Caco-2 (cell line): ENCODE results near the gene DHRS7. TPM values are rescaled to one million over a fixed set of nuclear protein-coding genes. Genes with fewer than 3 reads are reported as not detected.

Experiments used
- BruUV-seq: library from RNA; stranded (reverse); fragments of 400-500 nt; replicated peaks from 2 replicates; lab custom pipeline; 2021; lab: Mats Ljungman, UMichigan
- CTCF ChIA-PET: fragments of 300-600 bp; sonication (Branson Sonifier 250); formaldehyde crosslinking; loops from one replicate; lab custom pipeline; 2022; ENCODE audit warnings: antibody characterized with exemption; lab: Charles Lee
- POLR2A ChIA-PET: fragments of 300-600 bp; sonication (Branson Sonifier 250); formaldehyde crosslinking; loops from one replicate; lab custom pipeline; 2022; ENCODE audit warnings: antibody characterized with exemption; lab: Charles Lee
- DNase-seq, 2 experiments: peaks; one replicate each; pipeline versions ENCODE4 v3.0.0 to v3.0.0-alpha.2; 2020 to 2022
- H3K27me3 ChIP-seq: replicated peaks from 2 replicates; pipeline ENCODE4 v1.6.0; 2011; ENCODE audit warnings: low read length; ENCODE audit not compliant: control insufficient read depth, insufficient read depth
- H3K36me3 ChIP-seq: 2 replicates; pipeline ENCODE4 v1.5.1; 2011; ENCODE audit warnings: low read length; ENCODE audit not compliant: control insufficient read depth, insufficient read depth
- H3K4me1 ChIP-seq: fragments of 250-450 bp; sonication (Bioruptor Pico); 2 replicates; pipeline ENCODE4 v1.5.1; 2020; ENCODE audit warnings: mild to moderate bottlenecking
- H3K4me3 ChIP-seq: 2 replicates; pipeline ENCODE4 v1.5.1; 2011; ENCODE audit warnings: low read depth, mild to moderate bottlenecking, control low read depth, low read length
- H3K9me3 ChIP-seq: fragments of 250-450 bp; sonication (Bioruptor Pico); 2 replicates; pipeline ENCODE4 v1.5.1; 2020; ENCODE audit warnings: mild to moderate bottlenecking, moderate library complexity
- H3K27ac Mint-ChIP-seq: one replicate; pipeline ENCODE4 v1.8.0; 2022; ENCODE audit warnings: mixed read lengths; ENCODE audit not compliant: unreplicated experiment
- H3K27me3 Mint-ChIP-seq: one replicate; pipeline ENCODE4 v1.8.0; 2022; ENCODE audit warnings: mixed read lengths; ENCODE audit not compliant: insufficient read depth, unreplicated experiment
- H3K36me3 Mint-ChIP-seq: one replicate; pipeline ENCODE4 v1.8.0; 2022; ENCODE audit warnings: mild to moderate bottlenecking, mixed read lengths; ENCODE audit not compliant: insufficient read depth, unreplicated experiment
- H3K4me1 Mint-ChIP-seq: one replicate; pipeline ENCODE4 v1.8.0; 2022; ENCODE audit warnings: low read depth, mixed read lengths; ENCODE audit not compliant: unreplicated experiment
- H3K4me3 Mint-ChIP-seq: one replicate; pipeline ENCODE4 v1.8.0; 2022; ENCODE audit warnings: mild to moderate bottlenecking, moderate library complexity, mixed read lengths; ENCODE audit not compliant: unreplicated experiment
- H3K9me3 Mint-ChIP-seq: one replicate; pipeline ENCODE4 v1.8.0; 2022; ENCODE audit warnings: mixed read lengths; ENCODE audit not compliant: unreplicated experiment
- intact Hi-C: fragments of 100-400 bp; cut with micrococcal nuclease; formaldehyde crosslinking; loops from one replicate; pipeline ENCODE4 v1.10.0; 2022; ENCODE audit not compliant: unreplicated experiment
- total RNA-seq: library from RNA; stranded (reverse); gene quantifications from 2 replicates; pipeline ENCODE4 v1.2.3, GENCODE V29; 2022
- TF ChIP-seq, protein P1 (sequence below), 2 experiments: fragments of 200-600 bp in 1 of 2; IDR thresholded peaks; 1 replicate in 1 of 2; 2 replicates in 1 of 2; pipeline versions ENCODE4 v1.5.1 to v1.8.0; 2011 to 2022; ENCODE audit warnings: antibody characterized with exemption in 1 of 2, control low read depth in 1 of 2, inconsistent platforms in 1 of 2, low read depth in 1 of 2, low read length in 1 of 2, mild to moderate bottlenecking in 1 of 2, moderate library complexity in 1 of 2; ENCODE audit not compliant: insufficient read depth in 1 of 2, severe bottlenecking in 1 of 2, unreplicated experiment in 1 of 2

The DHRS7 gene
- total RNA-seq, 1 experiment from 2014 or later, result 61.6 TPM

DNA sequence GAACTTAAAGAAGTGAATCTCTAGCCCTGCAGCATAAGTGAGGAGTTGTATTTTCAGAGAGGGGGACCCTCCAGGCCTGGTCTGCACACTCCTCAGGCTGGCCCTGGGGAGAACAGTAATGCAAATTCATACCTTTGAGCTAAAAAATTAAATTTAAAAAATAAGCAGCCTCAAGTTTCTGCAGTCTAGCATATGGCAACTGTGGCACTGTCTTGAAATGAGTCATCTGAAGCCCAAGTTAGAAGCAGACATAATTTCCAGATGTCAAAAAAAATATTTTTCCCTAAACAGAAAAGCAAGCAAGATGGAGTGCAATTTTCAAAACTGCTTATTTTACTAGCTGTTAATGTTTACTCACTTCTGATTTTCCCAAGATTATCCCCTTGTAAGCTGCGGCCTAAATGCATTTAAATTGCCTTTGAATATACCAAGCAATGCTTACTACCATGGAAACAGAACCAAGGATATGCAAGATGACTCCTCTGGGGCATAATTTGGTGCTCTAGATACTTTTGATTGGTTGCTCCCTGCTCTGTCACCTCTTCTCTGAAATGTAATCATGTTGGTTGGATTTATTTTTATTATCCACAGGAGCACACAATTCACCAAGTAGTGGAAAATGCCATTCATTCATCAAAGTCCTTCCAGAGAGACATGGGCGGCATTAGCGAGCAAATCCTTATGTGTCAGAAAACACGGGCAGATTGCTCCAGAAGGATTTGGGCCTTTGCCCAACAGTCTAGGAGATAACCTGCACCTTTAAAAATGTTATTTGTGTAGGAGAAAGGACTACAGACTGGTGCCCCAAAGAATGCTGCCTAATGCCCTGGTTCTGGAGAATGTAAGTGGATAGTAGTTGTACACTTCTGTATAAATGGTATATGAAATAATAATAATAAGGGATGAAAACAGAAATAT is 25.0 kb upstream of the DHRS7 start:
- no peak overlapping the region for H3K27ac Mint-ChIP-seq

DNA sequence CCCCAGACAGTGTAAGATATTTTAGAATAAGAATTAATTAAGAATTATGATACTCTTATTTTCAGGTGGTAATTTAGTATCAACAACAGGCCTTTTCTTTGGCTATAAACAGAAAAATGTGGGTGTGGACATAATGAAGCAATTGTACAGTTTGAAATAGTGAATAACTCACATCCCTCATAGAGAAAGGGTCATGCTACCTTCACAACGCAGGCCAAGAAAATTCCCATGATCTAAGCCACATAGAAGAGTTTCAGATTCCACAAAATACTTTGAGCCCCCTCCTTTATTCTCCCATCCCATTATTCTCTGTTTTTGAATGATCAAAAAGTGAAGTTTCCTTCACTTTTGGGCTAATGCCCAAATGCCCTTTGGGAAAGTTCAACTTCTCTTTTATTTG is 23.5 kb upstream of the DHRS7 start:
- Histone ChIP-seq H3K9me3 (no peaks in the 10 kb centered on the region), H3K4me3 (no peak overlapping the region), H3K27me3 (no peaks in the 10 kb centered on the region), H3K4me1 (no peaks in the 10 kb centered on the region), H3K36me3 (no peaks in the 10 kb centered on the region)
- no peak for DNase-seq
- H3K9me3 Mint-ChIP-seq, result no peaks in the 10 kb centered on the region
- no TSS peak for BruUV-seq
- no peaks in the 10 kb centered on the region for H3K4me1 Mint-ChIP-seq
- H3K36me3 Mint-ChIP-seq, result no peaks in the 10 kb centered on the region
- peaks cover 2% of the 10 kb centered on the region for H3K27me3 Mint-ChIP-seq
- ChIA-PET CTCF (interaction anchor here (0.6 kb wide), 1 partner anchor 78 kb away, joined by 3 read pairs; no protein-coding TSS in a partner anchor), POLR2A (no interaction called here)
- TF ChIP-seq, protein P1, sequence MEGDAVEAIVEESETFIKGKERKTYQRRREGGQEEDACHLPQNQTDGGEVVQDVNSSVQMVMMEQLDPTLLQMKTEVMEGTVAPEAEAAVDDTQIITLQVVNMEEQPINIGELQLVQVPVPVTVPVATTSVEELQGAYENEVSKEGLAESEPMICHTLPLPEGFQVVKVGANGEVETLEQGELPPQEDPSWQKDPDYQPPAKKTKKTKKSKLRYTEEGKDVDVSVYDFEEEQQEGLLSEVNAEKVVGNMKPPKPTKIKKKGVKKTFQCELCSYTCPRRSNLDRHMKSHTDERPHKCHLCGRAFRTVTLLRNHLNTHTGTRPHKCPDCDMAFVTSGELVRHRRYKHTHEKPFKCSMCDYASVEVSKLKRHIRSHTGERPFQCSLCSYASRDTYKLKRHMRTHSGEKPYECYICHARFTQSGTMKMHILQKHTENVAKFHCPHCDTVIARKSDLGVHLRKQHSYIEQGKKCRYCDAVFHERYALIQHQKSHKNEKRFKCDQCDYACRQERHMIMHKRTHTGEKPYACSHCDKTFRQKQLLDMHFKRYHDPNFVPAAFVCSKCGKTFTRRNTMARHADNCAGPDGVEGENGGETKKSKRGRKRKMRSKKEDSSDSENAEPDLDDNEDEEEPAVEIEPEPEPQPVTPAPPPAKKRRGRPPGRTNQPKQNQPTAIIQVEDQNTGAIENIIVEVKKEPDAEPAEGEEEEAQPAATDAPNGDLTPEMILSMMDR (IDR thresholded peaks at IDR 0.05; ENCODE audit: insufficient read depth in 1 of 2, low read depth in 1 of 2, low read length in 1 of 2, severe bottlenecking in 1 of 2, unreplicated experiment in 1 of 2), result no peak
- no peak overlapping the region for H3K27ac Mint-ChIP-seq
- H3K4me3 Mint-ChIP-seq, result no peak overlapping the region
- intact Hi-C loops, result loop anchor here (1.0 to 10.0 kb wide), 6 partner anchors 139 to 684 kb away; partner anchors contain the start of gene CCDC175

More for the DNA sequence above, 25.0 kb upstream of the DHRS7 start:
- Mint-ChIP-seq H3K4me3 (no peak overlapping the region), H3K9me3 (no peaks in the 10 kb centered on the region), H3K27me3 (peaks cover 2% of the 10 kb centered on the region), H3K36me3 (no peaks in the 10 kb centered on the region), H3K4me1 (no peaks in the 10 kb centered on the region)
- BruUV-seq, result no TSS peak
- no peak overlapping the region for H3K4me3 ChIP-seq
- H3K36me3 ChIP-seq, result no peaks in the 10 kb centered on the region
- POLR2A ChIA-PET, result no interaction called here
- no peaks in the 10 kb centered on the region for H3K27me3 ChIP-seq
- TF ChIP-seq, protein P1 (IDR thresholded peaks at IDR 0.05; ENCODE audit: insufficient read depth in 1 of 2, low read depth in 1 of 2, low read length in 1 of 2, severe bottlenecking in 1 of 2, unreplicated experiment in 1 of 2), result no peak
- intact Hi-C loops, result loop anchor here (5.0 to 10.0 kb wide), 5 partner anchors 137 to 685 kb away; partner anchors contain the start of gene CCDC175
- no peak for DNase-seq
- CTCF ChIA-PET, result no interaction called here
- no peaks in the 10 kb centered on the region for H3K9me3 ChIP-seq
- no peaks in the 10 kb centered on the region for H3K4me1 ChIP-seq

DNA sequence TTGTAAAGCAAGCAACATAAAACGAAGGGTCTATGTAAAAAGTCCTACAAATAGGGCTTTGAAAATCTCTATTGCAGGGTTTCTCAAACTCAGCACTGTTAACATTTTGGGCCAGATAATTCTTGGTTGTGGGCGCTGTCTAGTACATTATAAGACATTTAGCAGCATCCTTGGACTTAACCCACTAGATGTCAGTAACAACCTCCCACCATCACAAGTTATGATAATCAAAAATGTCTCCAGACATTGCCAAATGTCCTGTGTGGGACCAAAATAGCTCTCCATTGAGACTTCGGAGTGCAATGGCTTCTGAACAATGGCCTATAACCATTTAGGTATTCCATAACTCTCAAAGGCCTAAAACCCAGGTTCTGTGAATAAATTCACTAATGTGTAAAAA is 22.9 kb upstream of the DHRS7 start:
- no peaks in the 10 kb centered on the region for H3K36me3 Mint-ChIP-seq
- H3K9me3 Mint-ChIP-seq, result no peaks in the 10 kb centered on the region
- TF ChIP-seq, protein P1 (IDR thresholded peaks at IDR 0.05; ENCODE audit: insufficient read depth in 1 of 2, low read depth in 1 of 2, low read length in 1 of 2, severe bottlenecking in 1 of 2, unreplicated experiment in 1 of 2), result no peak
- intact Hi-C loops, result loop anchor here (1.0 to 10.0 kb wide), 6 partner anchors 139 to 683 kb away; partner anchors contain the start of gene CCDC175
- ChIA-PET CTCF (interaction anchor here (0.6 kb wide), 1 partner anchor 78 kb away, joined by 3 read pairs; no protein-coding TSS in a partner anchor), POLR2A (no interaction called here)
- no peak overlapping the region for H3K4me3 Mint-ChIP-seq
- no TSS peak for BruUV-seq
- H3K27me3 ChIP-seq, result no peaks in the 10 kb centered on the region
- peaks cover 2% of the 10 kb centered on the region for H3K27me3 Mint-ChIP-seq
- H3K4me1 Mint-ChIP-seq, result no peaks in the 10 kb centered on the region
- H3K9me3 ChIP-seq, result no peaks in the 10 kb centered on the region
- no peak for DNase-seq
- no peaks in the 10 kb centered on the region for H3K4me1 ChIP-seq
- no peaks in the 10 kb centered on the region for H3K36me3 ChIP-seq
- no peak overlapping the region for H3K27ac Mint-ChIP-seq
- H3K4me3 ChIP-seq, result no peak overlapping the region
